Bronchial epithelial cell (primary cell): ENCODE data around the gene POU3F2. TPM values are rescaled to one million over a fixed set of nuclear protein-coding genes. Genes with fewer than 3 reads are reported as not detected.
A peak's percentile ranks its signal among the peaks of the same experiment; 100 is the strongest.

ENCODE experiments used
- DNase-seq: peaks from one replicate; pipeline ENCODE4 v3.0.0-alpha.2; 2010; ENCODE audit warnings: low read depth
- FAIRE-seq: peaks from 2 replicates; lab custom pipeline; 2011; peaks lifted over from hg19 to GRCh38; lab: Jason Lieb, UNC
- H3K27me3 ChIP-seq: 2 replicates; pipeline ENCODE4 v1.5.1; 2011; ENCODE audit warnings: low read length; ENCODE audit not compliant: control insufficient read depth, insufficient read depth
- H3K36me3 ChIP-seq: 2 replicates; pipeline ENCODE4 v1.5.1; 2011; ENCODE audit warnings: low read length; ENCODE audit not compliant: control insufficient read depth, insufficient read depth
- H3K4me3 ChIP-seq: 2 replicates; pipeline ENCODE4 v1.5.1; 2011; ENCODE audit warnings: mild to moderate bottlenecking, low read depth, low read length, control low read depth
- CTCF ChIP-seq: IDR thresholded peaks from 2 replicates; pipeline ENCODE4 v1.5.1; 2011; ENCODE audit warnings: mild to moderate bottlenecking, moderate library complexity, low read length, control low read depth, inconsistent platforms; ENCODE audit not compliant: insufficient read depth, severe bottlenecking
- total RNA-seq: library from RNA; depleted of rRNA; stranded (reverse); fragments of >200 nt; gene quantifications from 2 replicates; pipeline ENCODE4 v1.2.1, GENCODE V29; 2014

POU3F2 gene
- total RNA-seq, 1 donor from 2014 or later: not detected

DNA sequence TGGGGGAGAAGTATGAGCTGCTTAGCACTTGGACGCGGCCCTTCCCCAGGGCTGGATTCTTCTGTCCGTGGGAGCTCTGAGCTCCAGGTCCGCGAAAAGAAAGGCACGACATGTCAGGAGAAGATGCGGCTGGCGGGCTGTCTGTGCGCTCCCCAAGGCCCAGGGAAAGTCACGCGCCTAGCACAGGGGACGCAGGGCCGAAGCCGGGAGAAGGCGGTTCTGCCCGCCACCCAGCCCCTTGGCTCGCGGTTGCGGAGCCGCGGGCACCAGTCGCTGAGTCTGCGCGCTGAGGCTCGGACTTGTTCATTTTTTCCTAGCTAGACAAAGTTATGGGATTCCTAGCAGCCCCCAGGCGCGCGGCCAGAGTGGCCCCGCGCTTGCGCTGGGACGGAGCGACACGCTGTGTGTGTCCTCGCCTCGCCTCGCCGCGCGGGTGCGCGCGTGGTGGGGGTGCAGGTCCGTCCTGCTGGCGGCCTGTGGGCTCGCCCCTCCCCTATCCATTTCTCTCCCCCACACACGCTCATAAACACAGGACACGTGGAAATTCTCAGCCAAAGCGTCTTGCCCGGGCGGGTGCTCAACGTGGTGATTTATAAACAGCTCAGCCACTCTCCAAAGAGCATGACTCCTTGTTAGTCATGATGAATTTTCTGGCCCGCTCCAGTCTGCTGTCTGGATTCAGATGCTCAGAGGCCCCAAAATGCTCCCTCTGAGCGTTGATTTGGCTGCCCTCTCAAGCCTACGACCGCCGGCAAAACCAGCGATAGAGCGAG, 1.9 kb upstream of the POU3F2 start:
- FAIRE-seq (no peak), DNase-seq (peak; percentile 81)
- H3K4me3 ChIP-seq: peak overlapping the region; percentile 14
- H3K36me3 ChIP-seq: no peaks in the 10 kb centered on the region
- TF ChIP-seq CTCF: no peak
- H3K27me3 ChIP-seq: peaks cover 74% of the 10 kb centered on the region

DNA sequence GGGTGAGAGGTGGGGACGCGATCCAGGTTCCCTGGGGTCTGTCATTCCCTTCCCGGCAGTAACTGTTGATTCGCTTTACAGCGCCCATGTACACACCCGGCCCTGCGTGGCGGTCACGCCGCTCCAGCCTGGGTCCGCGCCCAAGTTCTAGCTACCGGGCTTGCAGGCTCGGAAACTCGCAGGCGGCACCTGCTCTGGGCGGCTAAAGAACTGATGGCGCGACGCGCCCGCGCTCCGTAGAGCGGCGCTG, 1.4 kb upstream of the POU3F2 start:
- Histone ChIP-seq H3K36me3 (no peaks in the 10 kb centered on the region), H3K27me3 (peaks cover 70% of the 10 kb centered on the region), H3K4me3 (peak overlapping the region; percentile 26)
- no peak for DNase-seq
- no peak for TF ChIP-seq CTCF
- no peak for FAIRE-seq

- peaks cover 65% of the 10 kb centered on the region for H3K27me3 ChIP-seq
- H3K36me3 ChIP-seq: no peaks in the 10 kb centered on the region
- H3K4me3 ChIP-seq: peak overlapping the region; percentile 26
- FAIRE-seq (no peak), DNase-seq (no peak)
- no peak for TF ChIP-seq CTCF
These were observed 891 bp upstream of the POU3F2 start for GRCh38 chr6:98833307-98834059.

GRCh38 chr6:98835149-98836024, 1.0 kb downstream of the POU3F2 start:
- no peaks in the 10 kb centered on the region for H3K36me3 ChIP-seq
- no peak for TF ChIP-seq CTCF
- no peak for FAIRE-seq
- H3K4me3 ChIP-seq: no peak overlapping the region
- DNase-seq: no peak
- peaks cover 65% of the 10 kb centered on the region for H3K27me3 ChIP-seq

- Histone ChIP-seq H3K36me3 (no peaks in the 10 kb centered on the region), H3K27me3 (peaks cover 62% of the 10 kb centered on the region), H3K4me3 (no peak overlapping the region)
- FAIRE-seq (no peak), DNase-seq (no peak)
- TF ChIP-seq CTCF: no peak
These were observed 1.9 kb downstream of the POU3F2 start for GRCh38 chr6:98836025-98836961.
